ENCODE measurements around the gene ZNF292.
"Not testable (repeated sequence)": the region's sequence is repeated elsewhere in the genome, so short reads cannot be mapped to it uniquely, and the experiment has no call there.

The ZNF292 gene

GRCh38 chr6:87154993-87155841 lies at the start of gene ZNF292:
Gene ZNF292 (plus strand): TSS chr6:87155565. CDS start chr6:87155592, 27 bp downstream.
- peak; percentile 96 for DNase-seq (ENCODE audit: low read depth)

GRCh38 chr6:87105823-87106222 lies 49.5 kb upstream of the ZNF292 start:
- DNase-seq (ENCODE audit: low read depth): no peak

- no peak for DNase-seq (ENCODE audit: low read depth)
Measured at GRCh38 chr6:87110636-87111035, 44.7 kb upstream of the ZNF292 start.

DNA sequence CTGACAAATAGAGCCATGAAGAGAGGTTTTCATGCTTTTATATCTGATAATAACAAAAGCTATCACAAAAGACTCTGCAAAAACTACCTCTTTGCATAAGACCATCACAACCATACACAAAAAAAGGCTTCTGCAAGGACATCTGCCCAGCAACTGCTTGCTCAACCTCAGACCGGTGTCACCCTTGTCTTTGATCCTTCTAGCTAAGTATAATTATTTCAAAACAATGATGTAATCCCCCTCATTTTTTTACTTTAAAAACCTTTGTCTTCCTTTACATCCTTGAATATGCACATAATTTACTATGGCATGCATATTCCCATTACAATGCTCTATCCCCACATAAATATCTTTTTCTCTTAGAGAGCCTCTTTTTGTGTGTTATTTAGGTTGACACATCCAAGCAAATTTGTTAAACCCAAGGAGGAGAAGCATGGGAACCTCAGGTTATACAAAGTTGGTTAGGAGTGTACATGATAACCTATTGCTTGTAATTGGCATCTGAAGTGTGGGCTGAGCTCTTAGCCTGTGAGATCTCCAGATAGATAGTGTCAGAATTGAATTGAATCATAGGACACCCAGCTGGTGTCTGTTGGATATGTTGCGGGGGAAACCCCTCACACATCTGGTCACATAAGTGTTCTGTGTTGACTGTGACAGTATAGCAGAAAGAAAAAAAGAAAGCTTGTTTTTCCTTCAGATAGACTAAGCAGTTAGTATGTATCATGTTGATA lies 39.8 kb upstream of the ZNF292 start:
- no peak for DNase-seq (ENCODE audit: low read depth)

GRCh38 chr6:87116922-87117321 lies 38.4 kb upstream of the ZNF292 start:
- no peak for DNase-seq (ENCODE audit: low read depth)

GRCh38 chr6:87118054-87118453 lies 37.3 kb upstream of the ZNF292 start:
- no peak for DNase-seq (ENCODE audit: low read depth)

- DNase-seq (ENCODE audit: low read depth): no peak
Measured at GRCh38 chr6:87122477-87122876, 32.9 kb upstream of the ZNF292 start.

- no peak for DNase-seq (ENCODE audit: low read depth)
Measured at GRCh38 chr6:87124074-87124473, 31.3 kb upstream of the ZNF292 start.

GRCh38 chr6:87126501-87126900 lies 28.9 kb upstream of the ZNF292 start:
- no peak for DNase-seq (ENCODE audit: low read depth)

- DNase-seq (ENCODE audit: low read depth): no peak
Measured at GRCh38 chr6:87127737-87128136, 27.6 kb upstream of the ZNF292 start.

GRCh38 chr6:87136963-87137362 lies 18.4 kb upstream of the ZNF292 start:
- DNase-seq (ENCODE audit: low read depth): no peak

DNA sequence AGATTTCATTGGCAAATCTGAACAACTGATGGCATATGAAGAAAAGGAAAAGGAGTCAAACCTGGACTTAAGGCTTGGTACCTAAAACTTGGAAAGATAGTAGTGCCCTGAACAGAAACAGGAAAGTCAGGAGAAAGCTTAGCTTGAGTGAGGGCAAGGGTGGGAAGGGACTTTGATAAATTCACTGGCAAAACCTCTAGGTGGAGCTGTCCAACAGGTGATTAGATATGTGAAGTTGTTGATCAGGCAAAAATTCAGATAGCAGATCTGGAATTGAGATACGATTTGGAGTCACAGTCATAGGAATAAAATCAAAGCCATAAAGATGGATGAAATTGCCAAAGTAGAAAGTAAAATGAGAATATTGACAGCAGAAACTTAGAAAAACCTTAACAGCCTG lies 16.1 kb upstream of the ZNF292 start:
- no peak for DNase-seq (ENCODE audit: low read depth)

GRCh38 chr6:87139927-87140326 lies 15.4 kb upstream of the ZNF292 start:
- not testable (repeated sequence) for DNase-seq (ENCODE audit: low read depth)

GRCh38 chr6:87146363-87146762 lies 9.0 kb upstream of the ZNF292 start:
- DNase-seq (ENCODE audit: low read depth): no peak

GRCh38 chr6:87150406-87150805 lies 5.0 kb upstream of the ZNF292 start:
- DNase-seq (ENCODE audit: low read depth): no peak

GRCh38 chr6:87151471-87151780 lies 3.9 kb upstream of the ZNF292 start:
- no peak for DNase-seq (ENCODE audit: low read depth)

DNA sequence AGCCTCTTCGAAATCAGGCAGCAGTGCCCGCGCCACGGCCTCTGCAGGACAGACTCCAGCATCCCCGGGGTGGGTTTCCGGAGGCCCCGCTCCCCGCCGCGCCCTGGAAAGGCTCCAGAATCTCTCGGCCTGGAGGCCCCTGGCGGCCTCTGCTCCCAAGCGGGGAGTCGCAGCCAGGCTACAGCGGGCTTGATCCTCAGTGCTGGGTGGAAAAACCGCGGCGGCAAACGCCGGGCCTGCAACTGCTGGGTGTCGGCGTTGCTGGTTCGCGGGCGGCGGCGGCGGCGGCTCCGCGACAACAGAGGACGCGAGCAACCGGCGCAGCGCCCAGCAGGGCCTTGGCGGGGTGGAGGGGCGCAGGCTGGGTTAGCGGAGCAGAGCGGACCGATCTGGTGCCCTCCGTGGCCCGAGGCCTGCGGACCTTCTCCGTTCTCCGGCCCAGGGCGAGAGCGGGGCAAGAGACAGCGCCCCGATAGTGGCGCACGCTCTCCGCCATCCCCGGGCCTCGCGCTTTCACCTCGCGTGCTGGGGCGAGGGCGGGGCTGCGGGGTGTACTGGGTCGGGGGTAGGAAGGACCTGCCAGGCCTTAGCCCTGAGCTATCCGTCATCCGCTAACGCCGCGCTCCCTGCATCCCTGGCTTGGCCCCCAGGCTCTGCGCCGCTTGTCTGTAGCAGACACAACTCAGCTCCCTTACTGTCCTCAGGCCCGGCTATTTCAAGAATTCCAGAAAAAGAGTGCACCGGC lies 3.4 kb upstream of the ZNF292 start:
- DNase-seq (ENCODE audit: low read depth): peak; percentile 56

DNA sequence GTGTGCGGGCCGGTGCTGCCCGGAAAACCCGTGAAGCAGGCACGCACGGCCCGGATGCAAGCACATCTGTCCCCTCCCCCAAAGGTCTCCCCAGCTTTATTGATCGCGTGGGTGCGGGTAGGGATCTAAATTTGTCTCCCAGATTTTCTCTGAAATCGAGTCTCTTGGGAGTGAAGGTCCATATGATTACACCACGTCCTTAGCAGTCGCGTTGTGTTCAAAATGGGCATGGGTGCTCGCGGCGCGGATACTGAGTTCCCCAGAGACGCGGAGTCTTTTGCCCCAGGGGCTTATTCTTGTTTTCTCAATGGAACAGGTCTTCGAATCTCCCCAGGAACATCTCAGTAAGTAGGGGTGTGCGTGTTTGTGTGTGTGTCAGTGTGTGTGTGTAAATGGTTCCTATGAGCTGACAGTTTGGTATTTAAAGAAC lies 2.8 kb upstream of the ZNF292 start:
- no peak for DNase-seq (ENCODE audit: low read depth)

GRCh38 chr6:87154641-87154992 lies 748 bp upstream of the ZNF292 start:
- no peak for DNase-seq (ENCODE audit: low read depth)

DNA sequence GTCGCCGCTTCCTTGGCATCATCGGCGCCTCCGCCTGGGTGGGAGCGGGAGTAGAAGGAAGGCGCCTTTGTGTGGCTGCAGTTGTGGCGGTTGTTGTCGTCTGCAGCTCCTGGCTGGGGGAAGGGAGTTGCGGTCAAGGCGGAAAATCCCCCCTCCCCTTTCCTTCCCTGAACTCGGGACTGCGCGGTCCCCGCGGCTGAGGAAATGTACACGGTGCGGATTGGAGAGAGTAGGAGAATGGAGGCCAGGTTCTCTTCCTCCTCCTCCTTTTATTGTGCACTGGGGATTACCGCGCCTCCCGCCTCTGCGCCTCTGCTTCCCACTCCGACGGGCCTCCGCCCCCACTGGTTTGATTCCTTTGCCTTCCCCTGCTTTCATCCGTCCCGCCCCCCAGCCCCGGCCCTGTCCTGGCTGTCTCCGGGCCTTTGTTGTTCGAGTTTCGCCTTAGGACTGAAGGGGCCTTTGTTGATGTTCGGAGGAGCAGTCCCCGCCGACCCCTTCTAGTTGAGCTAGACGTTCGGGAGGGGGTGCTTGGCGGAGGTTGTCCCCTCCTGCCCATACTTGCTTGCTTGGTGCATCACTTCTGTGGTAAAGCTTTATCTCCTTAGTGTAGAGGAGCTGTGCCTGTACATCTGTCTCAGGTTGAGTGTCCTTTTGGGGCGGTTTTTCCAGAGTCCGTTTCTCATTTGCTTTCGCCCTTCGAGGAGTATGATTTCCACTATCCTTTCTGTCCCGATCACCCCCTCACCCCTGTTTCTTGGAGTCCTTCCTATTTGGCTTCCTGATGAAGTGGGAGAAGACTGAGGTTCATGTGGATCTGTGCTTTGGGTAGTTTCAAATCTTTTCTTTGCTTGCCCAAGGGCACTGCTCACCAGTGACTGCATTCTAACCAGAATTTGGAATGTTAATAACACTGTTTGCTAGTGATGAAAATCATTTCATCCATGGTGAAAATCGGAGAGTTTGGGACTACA lies 764 bp downstream of the ZNF292 start:
- peak; percentile 35 for DNase-seq (ENCODE audit: low read depth)

DNA sequence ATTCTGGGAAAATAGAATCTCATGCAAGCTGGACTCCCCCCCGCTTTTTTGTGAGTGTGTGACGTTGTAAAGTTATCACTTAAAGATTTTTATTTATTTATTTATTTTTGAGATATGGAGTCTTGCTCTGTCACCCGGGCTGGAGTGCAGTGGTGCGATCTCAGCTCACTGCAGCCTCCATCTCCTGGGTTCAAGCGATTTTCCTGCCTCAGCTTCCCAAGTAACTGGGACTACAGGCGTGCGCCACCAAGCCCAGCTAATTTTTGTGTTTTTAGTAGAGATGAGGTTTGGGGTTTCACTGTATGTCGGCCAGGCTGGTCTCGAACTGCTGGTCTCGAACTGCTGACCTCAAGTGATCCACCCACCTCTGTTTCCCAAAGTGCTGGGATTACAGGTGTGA lies 2.2 kb downstream of the ZNF292 start:
- DNase-seq (ENCODE audit: low read depth): not testable (repeated sequence)

DNA sequence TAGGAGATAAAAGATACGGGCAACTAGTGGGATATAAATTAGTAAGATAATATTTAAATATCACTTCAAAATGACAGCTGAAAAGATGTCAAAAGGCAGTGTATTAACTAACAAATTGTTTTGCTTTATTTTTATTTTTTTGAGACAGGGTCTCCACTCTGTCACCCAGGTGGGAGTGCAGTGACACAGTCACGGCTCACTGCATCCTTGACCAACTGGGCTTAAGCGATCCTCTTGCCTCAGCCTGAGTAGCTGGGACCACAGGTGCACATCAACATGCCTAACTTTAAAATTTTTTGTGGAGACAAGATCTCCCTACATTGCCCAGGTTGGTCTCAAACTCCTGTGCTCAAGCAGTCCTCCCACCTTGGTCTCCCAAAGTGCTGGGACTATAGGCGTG lies 5.9 kb downstream of the ZNF292 start:
- DNase-seq (ENCODE audit: low read depth): no peak

Data from stimulated activated CD8-positive, alpha-beta memory T cell treated with anti-CD3 and anti-CD28 coated beads, Interleukin-4, amount 100 ng/mL, for 24 hours (primary cell).